Stromal cell of bone marrow (primary cell): Measurements from ENCODE around the gene AGAP3.
"Not testable (repeated sequence)": the region's sequence is repeated elsewhere in the genome, so short reads cannot be mapped to it uniquely, and the experiment has no call there.

ENCODE experiments used
- DNase-seq: peaks from one replicate; pipeline ENCODE4 v3.0.0-alpha.2; 2012; ENCODE audit warnings: low read depth

The AGAP3 gene

GRCh38 chr7:151085691-151086620 lies at the start of gene AGAP3:
TSS of gene AGAP3 (plus strand) at chr7:151086475. CDS start at chr7:151086742, 267 bp downstream.
- DNase-seq = no peak

DNA sequence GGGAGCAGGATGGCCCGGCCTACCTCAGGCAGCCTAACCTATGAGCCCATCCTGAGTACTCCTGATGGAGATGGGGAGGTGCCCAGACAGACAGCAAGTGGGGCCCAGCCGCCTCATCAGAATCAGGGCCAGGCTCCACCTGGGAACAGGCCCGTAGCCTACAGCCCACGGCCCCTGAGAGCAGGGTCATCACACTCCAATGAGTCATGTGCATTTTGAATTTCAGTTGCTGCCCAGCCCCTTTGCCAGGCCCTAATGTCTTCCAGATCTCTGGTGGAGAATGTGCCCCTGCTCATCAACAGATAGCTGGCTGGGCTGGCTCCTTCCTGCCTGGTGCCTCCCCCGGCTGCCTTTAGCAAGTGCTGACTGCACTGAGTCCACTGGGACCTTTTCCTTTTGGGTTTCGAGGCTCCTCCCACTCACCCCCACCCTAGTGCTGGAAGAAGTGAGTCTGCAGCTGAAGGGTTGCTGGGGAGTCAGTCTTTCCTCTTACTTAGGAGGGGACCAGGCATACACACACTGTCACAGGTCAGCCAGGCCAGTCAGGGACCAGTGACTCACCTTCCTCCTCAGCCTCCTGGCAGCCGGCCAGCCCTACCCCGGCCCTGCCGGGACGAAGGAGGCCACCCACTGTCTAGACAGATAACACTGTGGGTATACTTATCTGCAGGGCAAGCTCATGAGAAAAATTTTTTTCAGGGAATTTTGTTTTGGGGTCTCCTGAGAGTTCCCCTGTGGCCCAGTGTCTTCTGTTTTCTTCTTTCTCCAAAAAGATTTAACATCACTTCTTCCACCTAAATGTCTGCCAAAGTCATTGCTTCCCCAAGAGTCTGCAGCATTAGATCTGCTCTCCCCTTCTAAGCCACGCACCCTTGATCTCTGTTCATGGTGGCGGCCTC lies 47.1 kb upstream of the AGAP3 start:
- peak; percentile 94 for DNase-seq

DNA sequence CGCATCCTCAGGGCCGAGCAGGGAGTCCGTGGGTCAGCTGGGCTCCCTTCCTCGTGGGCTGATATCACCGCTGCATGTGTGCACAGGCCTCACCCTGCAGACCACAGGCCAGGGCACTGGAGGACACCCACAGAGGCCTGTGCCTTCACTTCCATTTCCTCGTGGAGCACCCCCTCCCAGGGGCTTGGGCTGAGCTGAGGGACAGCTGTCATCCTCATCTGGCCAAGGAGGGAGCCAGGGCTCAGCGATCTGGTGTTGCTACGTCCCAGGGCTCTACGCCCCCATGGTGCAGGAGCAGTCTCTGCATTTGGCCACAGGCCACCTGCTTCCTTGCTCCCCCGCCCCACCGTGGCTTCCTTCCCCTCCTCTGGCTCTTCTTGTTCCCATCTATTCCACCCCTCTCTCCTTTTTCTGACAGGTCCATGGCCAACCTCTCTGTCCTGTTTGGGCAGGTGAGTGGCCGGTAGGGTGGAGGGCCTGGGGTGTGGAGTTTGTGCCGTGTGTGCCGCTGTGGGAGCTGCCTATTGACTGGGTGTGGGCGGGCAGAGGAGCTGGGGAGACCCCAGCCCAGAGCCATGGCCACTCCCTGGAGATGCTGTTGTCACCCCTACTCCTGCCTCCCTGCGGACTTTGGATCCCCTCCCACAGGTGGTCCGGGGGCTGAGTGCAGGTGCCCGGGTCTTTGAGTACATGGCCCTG lies 46.3 kb upstream of the AGAP3 start:
- no peak for DNase-seq

DNA sequence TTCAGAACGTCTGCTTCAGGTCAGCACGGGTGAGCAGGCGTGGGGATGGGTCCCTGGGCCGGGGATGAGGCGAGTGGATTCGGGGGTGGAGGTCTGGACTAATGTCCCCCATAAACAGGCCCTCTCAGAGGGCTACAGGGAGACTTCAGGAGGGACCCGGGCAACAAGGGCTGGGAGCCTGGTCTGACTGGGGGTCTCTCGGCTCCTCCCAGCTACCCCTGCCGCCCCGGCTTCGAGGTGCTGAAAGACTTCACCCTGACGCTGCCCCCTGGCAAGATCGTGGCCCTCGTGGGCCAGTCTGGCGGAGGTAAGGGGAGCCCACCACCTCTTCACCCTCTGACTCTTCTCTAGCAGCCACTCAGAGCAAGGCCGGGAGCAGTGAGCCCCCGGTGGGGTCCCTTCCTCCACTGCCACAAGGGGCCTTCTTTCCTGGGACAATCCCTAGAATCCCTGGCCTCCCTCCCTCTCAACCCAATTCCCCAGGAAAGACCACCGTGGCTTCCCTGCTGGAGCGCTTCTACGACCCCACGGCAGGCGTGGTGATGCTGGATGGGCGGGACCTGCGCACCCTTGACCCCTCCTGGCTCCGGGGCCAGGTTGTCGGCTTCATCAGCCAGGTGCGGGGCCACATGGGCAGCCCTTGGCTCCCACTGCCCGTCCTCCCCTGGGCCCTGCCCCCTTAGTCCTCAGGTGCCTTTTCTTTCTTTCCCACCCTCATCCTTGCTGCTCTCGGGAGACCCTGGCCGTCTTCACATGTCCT lies 45.5 kb upstream of the AGAP3 start:
- DNase-seq = no peak

- DNase-seq = not testable (repeated sequence)
Observed at GRCh38 chr7:151043449-151043848, 42.8 kb upstream of the AGAP3 start.

- no peak for DNase-seq
Observed at GRCh38 chr7:151043959-151044358, 42.3 kb upstream of the AGAP3 start.

DNA sequence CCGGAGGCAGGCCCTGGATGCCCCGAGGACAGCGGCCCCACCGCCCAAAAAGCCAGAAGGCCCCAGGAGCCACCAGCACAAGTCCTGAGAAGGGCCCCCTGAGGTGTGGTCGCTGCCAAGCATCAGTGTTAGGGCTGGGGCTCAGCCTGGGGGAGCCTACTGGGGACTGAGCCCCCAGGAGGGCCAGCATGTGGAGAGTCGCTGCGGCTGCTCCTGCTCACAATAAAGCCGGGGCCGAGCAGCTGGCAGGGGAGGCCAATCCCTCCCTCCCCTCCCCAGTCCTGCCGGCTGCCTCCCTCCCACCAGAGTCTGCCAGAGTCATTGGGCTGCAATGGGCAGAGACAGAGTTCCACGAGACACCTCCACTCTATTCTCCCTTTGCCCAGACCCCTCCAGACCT lies 41.0 kb upstream of the AGAP3 start:
- DNase-seq = no peak

- no peak for DNase-seq
Observed at GRCh38 chr7:151045967-151046366, 40.3 kb upstream of the AGAP3 start.

DNA sequence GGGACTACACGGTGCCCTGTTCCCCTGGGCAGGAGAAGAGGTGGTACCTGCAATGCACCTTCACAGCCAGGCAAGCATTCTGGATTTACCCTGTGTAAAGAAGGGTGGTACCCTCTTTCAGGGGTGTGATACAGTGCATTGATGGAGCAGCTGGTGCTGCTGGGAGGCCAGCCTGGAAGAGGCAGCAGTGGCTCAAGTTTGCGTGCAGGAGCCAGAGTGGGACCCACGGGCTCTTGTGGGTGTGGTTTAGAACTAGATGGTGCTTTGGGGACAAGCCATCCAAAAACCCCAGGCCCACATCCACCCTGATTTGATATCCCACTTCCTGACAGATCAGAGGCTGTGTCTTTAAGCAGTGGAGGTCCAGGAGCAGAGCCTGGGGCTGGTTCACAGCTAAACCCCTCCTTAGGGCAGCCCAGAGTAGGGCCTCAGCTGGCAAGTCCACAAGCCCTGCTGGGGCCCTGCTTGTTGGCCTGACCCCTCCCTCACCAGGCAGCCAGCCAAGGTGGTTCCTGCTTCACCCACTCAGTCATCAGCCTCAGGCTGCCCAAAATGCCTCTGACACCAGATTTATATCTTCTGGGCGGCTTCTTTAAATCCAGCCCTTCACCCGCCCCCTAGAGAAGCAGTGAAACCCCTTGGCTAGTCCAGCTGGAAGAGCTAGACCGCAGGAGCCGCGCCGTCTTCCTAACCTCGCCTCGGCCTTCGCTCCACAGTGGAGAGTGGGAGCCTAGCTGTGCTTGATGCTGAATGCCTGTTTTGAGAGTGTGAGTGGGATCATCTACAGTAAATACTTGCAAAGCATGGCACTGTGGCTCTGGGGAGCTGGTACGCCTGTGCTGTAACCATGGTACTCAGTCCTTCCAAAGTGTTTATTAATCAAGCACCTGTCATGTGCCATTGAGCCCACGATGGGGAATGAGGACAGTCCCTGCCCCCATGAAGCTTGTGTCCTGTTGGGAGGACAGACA lies 39.4 kb upstream of the AGAP3 start:
- peak; percentile 64 for DNase-seq

DNA sequence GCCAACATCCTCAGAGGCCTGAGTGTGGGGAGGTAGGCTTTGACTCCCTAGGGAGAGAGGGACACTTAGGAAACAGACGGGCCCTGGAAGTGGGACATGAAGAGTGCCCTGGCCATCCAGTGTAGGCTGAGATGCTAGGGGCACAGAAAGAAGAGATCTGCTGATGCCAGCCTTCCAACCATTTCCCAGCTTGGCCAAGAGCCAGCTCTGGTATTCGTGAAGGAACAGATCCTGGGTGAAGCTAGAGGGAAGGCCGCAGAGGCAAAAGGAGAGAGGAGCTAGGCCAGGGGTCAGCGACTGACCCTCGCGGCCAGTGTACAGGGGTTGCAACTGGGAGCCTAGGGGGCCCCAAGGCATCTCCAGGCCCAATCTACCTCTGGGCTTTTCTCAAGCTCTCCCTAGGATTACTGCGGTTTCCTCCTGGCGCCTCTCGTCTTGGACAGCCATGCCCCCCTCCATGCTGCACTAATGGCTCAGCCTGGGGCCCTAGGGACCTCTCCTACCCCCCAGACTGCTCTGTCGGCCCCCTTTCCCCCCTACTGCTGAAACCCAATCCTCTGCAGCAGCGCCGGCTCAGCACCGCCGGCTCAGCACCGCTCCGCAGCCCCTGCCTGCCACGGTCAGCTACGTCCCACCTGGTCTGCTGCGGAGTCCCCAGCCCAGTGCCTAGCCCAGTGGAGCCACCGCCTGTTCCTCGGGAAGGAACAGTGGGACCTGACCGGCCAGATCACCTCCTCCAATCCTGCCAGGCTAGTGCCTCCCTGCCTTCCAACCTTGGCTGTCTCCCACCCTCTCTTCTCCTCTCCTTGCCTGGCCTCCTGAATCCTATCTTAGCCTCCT lies 38.1 kb upstream of the AGAP3 start, which contains the start of gene ASIC3:
Gene ASIC3 (plus strand): TSS at position 556 of the 840 bp plus-strand sequence. CDS start 355 bp downstream, outside the sequence.
- no peak for DNase-seq

GRCh38 chr7:151048911-151049463 lies 37.3 kb upstream of the AGAP3 start:
- DNase-seq = no peak

- no peak for DNase-seq
Observed at GRCh38 chr7:151051108-151051507, 35.2 kb upstream of the AGAP3 start.

DNA sequence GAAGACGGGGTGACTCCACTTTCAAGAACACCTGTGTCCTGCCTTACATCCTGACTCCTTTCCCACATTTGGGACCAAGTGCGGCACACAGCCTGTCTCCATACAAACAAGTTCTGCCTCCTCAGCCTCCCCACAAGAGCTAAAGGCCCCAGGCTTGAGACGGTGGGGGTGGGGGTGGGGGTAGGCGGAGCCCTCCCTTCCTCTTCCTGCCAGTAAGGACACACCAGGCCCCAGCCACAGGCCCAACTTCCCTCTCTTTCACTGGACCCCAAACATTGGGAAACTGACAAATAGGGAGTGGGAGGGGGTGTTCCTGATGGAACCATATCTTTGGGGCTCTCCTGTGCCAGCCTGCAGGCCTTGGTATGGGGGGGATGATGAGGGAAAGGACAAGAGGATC lies 33.2 kb upstream of the AGAP3 start:
- no peak for DNase-seq

GRCh38 chr7:151053751-151054150 lies 32.5 kb upstream of the AGAP3 start:
- DNase-seq = no peak

- no peak for DNase-seq
Observed at GRCh38 chr7:151056283-151056665, 30.0 kb upstream of the AGAP3 start.

GRCh38 chr7:151056666-151057505 lies 29.4 kb upstream of the AGAP3 start:
- DNase-seq = no peak

DNA sequence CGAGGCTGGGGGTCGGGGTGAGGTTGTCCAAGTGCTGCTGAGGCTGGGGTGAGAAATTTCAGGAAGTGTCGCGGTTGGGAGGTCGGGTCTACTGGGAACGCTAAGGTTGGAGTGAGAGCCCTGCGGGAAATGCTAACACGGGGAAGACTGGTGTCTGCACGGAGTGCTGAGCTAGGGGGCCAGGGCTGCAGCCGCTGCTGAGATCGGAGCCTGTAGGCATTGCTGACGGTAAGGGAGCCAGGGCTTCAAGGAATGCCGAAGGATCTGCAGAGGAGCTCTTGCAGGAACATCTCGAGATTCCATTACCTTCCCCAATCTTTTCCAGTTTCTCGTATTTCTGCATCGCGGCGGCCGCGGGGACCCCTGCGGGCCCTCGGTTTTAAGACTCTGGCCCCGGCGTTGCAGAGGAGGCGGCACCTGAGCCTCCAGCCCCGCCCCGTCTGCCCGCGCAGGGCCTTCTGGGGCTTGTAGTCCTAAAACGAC lies 28.7 kb upstream of the AGAP3 start, which contains the start of gene CDK5:
Gene CDK5 (minus strand): TSS at position 392 of the 483 bp plus-strand sequence. CDS start 49 bp downstream, at position 343.
- DNase-seq = no peak
